Measurements from ENCODE around the gene IGF2BP2.

GRCh38 chr3:185715091-185715490 is 109.8 kb downstream of the IGF2BP2 start:
- no peak for TF ChIP-seq POLR2A (IDR thresholded peaks at IDR 0.05; ENCODE audit: low read depth, low read length)
- TF ChIP-seq POLR2AphosphoS5 (IDR thresholded peaks at IDR 0.05; ENCODE audit: low read depth, low read length) = no peak
- no peak for TF ChIP-seq TAF1 (IDR thresholded peaks at IDR 0.05; ENCODE audit: low read depth, low read length)
- no peak for TF ChIP-seq PAX5 (IDR thresholded peaks at IDR 0.05; ENCODE audit: insufficient read depth, low read length, severe bottlenecking)
- TF ChIP-seq SPI1 (IDR thresholded peaks at IDR 0.05; ENCODE audit: low read depth, low read length) = no peak

Measured in GM12891 (cell line).